ENCODE data around the gene SYNJ2BP.

Gene SYNJ2BP

GRCh38 chr14:70391493-70392391 lies 25.1 kb downstream of the SYNJ2BP start:
- DNase-seq = no peak

GRCh38 chr14:70382536-70382935 lies 34.4 kb downstream of the SYNJ2BP start:
- DNase-seq = no peak

- no peak for DNase-seq
Observed at GRCh38 chr14:70380824-70381223, 36.1 kb downstream of the SYNJ2BP start.

- DNase-seq = no peak
Observed at GRCh38 chr14:70378696-70379095, 38.2 kb downstream of the SYNJ2BP start.
